GM06990 (cell line): ENCODE data around the gene RNF126.
"Not testable (repeated sequence)": the region's sequence is repeated elsewhere in the genome, so short reads cannot be mapped to it uniquely, and the experiment has no call there.

Source experiments
- DNase-seq: peaks from one replicate; pipeline ENCODE4 v3.0.0-alpha.2; 2011; ENCODE audit not compliant: insufficient read length; ENCODE audit errors: extremely low read depth
- H3K27me3 ChIP-seq: replicated peaks from 2 replicates; pipeline ENCODE4 v1.6.0; 2011; ENCODE audit warnings: low read length; ENCODE audit not compliant: control insufficient read depth, insufficient read depth
- H3K36me3 ChIP-seq: 2 replicates; pipeline ENCODE4 v1.5.1; 2011; ENCODE audit warnings: low read length; ENCODE audit not compliant: control insufficient read depth, insufficient read depth
- H3K4me3 ChIP-seq: replicated peaks from 2 replicates; pipeline ENCODE4 v1.5.1; 2011; ENCODE audit warnings: low read depth, mild to moderate bottlenecking, control low read depth, low read length
- TF ChIP-seq, protein P1 (sequence below): IDR thresholded peaks from 2 replicates; pipeline ENCODE4 v1.5.1; 2011; ENCODE audit warnings: low read length, control low read depth, mild to moderate bottlenecking, inconsistent platforms; ENCODE audit not compliant: insufficient read depth, poor library complexity, severe bottlenecking

The RNF126 gene

GRCh38 chr19:676339-677105 is 13.5 kb upstream of the RNF126 start, which contains the start of gene FSTL3:
TSS of gene FSTL3 (plus strand) at chr19:676392. CDS start at chr19:676424, 32 bp downstream.
- TF ChIP-seq, protein P1, sequence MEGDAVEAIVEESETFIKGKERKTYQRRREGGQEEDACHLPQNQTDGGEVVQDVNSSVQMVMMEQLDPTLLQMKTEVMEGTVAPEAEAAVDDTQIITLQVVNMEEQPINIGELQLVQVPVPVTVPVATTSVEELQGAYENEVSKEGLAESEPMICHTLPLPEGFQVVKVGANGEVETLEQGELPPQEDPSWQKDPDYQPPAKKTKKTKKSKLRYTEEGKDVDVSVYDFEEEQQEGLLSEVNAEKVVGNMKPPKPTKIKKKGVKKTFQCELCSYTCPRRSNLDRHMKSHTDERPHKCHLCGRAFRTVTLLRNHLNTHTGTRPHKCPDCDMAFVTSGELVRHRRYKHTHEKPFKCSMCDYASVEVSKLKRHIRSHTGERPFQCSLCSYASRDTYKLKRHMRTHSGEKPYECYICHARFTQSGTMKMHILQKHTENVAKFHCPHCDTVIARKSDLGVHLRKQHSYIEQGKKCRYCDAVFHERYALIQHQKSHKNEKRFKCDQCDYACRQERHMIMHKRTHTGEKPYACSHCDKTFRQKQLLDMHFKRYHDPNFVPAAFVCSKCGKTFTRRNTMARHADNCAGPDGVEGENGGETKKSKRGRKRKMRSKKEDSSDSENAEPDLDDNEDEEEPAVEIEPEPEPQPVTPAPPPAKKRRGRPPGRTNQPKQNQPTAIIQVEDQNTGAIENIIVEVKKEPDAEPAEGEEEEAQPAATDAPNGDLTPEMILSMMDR = no peak
- DNase-seq = no peak
- H3K27me3 ChIP-seq = no peaks in the 10 kb centered on the region
- H3K36me3 ChIP-seq = no peaks in the 10 kb centered on the region
- H3K4me3 ChIP-seq = peak within 1 kb of the TSS; percentile 63

DNA sequence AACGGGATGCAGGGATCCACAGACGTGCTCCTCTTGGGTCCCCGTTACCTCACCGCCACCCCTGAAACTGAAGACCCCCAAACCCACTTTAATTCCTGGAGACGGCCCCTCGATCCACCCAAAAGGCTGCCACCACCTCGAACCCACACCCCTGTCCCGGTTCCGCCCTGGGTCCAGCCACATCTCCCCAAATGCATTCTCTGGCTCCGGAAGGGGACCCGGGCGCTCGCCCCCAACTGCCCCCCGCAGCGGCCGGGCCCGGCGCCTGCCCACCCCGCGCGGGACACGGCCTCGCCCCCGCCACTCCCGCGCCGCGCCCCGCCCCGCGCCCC is 13.0 kb upstream of the RNF126 start:
- Histone ChIP-seq H3K27me3 (no peaks in the 10 kb centered on the region), H3K36me3 (no peaks in the 10 kb centered on the region), H3K4me3 (peak overlapping the region; percentile 42)
- DNase-seq = no peak
- TF ChIP-seq, protein P1 = no peak

DNA sequence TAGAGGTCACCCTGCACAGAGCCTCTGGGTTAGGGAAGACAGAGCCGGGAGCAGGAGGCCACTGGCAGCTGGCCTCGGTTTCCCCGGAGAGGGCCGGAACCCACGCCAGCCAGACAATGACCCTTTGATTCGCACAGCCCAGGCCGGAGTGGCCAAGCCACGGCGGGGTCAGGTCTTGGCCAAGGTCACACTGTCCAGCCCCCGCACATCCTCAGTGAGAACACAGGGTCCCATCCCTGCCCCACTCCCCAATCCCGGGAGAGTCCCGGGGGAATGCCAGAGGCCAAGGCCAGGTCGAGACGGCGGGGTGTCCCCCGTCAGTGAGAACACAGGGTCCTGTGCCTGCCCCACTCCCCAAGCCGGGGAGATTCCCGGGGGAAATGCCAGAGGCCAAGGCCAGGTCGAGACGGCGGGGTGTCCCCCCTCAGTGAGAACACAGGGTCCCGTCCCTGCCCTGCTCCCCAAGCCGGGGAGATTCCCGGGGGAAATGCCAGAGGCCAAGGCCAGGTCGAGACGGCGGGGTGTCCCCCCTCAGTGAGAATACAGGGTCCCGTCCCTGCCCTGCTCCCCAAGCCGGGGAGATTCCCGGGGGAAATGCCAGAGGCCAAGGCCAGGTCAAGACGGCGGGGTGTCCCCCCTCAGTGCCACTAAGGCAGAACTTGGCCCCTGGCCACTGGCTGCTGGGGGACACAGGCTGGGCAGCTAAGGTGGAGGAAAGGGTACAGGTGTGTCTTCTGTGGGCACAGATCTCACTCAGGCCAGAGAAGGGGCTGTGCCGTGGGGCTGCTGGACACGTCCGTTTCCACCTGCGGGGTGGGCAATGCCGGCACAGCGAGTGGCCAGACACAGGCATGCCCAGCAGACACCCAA is 11.5 kb upstream of the RNF126 start:
- DNase-seq = no peak
- no peaks in the 10 kb centered on the region for H3K27me3 ChIP-seq
- TF ChIP-seq, protein P1 = no peak
- no peak overlapping the region for H3K4me3 ChIP-seq
- H3K36me3 ChIP-seq = no peaks in the 10 kb centered on the region

DNA sequence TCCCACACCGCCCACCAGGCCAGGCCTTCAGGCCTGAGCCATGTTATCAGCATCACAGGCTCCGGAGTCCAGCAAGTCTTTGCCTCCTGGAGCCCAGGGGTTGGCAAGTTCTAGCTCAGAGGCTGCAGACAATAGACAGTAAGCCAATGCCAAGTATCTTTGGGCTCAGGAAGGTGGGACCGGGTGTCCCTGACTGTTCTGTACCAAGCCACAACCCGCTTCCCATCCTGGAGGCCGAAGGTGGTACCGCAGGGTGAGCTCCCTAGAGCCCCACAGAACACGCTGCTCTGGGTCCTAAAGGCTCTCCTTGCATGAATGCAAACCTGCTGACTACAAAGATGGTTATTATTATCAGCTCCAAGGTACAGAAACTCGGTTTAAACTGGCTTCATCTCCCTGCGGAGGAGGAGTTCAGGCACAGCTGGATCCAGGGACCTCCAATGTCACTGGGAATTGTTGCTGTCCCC is 7.6 kb upstream of the RNF126 start:
- TF ChIP-seq, protein P1 = peak; percentile 2
- Histone ChIP-seq H3K36me3 (no peaks in the 10 kb centered on the region), H3K27me3 (no peaks in the 10 kb centered on the region), H3K4me3 (no peak overlapping the region)
- peak; percentile 24 for DNase-seq

DNA sequence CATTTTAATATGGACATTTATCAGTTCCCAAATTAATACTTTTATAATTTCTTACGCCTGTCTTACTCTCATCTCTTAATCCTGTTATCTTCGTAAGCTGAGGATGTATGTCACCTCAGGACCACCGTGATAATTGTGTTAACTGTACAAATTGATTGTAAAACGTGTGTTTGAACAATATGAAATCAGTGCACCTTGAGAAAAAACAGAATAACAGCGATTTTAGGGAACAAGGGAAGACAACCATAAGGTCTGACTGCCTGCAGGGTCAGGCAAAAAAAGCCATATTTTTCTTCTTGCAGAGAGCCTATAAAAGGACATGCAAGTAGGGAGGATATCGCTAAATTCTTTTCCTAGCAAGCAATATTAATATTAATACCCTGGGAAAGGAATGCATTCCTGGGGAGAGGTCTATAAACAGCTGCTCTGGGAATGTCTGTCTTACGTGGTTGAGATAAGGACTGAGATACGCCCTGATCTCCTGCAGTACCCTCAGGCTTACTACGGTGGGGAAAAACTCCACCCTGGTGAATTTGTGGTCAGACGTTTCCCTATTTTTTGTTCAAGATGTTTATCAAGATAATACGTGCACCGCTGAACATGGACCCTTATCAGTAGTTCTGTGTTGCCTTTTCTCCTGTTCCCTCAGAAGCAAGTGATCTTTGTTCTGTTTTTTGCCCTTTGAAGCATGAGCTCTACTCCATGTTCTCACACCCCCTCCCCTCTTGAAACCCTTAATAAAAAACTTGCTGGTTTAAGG is 5.8 kb upstream of the RNF126 start:
- H3K36me3 ChIP-seq, DNase-seq, H3K27me3 ChIP-seq, H3K4me3 ChIP-seq: not testable (repeated sequence)

- not testable (repeated sequence) for H3K4me3 ChIP-seq, H3K27me3 ChIP-seq, H3K36me3 ChIP-seq
- DNase-seq = peak; percentile 3
Measured at GRCh38 chr19:666985-667573, 4.1 kb upstream of the RNF126 start.
